ENCODE results near the gene B3GALT4. TPM values are rescaled to one million over a fixed set of nuclear protein-coding genes. Genes with fewer than 3 reads are reported as not detected.
"Not testable (repeated sequence)": the region's sequence is repeated elsewhere in the genome, so short reads cannot be mapped to it uniquely, and the experiment has no call there.

B3GALT4 gene
- total RNA-seq, 2 donors from 2014 or later = 10.1 to 14.2 TPM

DNA sequence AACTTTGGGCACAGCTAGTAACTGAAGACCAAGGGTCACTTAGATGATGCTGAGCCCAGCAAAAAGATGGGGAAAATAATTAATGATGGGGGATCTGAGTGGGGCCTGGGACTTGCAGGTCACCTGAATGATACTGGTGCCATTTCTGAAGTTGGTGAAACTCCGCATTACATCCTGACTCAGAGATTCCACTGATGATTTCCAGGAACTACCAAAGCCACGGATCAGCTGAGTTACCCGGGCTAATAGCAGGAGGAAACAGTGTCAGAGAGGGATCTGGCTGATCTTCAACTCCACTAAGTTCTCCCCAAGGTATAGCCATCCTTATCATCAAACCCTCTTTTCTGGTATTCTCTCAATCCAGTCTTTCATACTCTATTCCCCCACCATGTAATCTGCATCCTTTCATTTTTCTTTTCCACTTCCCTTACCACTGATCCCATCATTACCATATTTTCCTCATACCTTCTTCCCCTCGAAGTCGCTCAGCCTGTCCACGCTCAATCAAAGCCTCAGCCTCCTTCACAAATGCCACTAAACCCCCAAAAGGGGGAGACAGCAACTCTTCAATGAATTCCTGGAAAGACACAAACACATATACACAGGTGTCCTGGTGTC, 25.4 kb upstream of the B3GALT4 start:
- DNase-seq (no peak), ATAC-seq (replicated peaks in 1 of 2) (no peak)
- Mint-ChIP-seq H3K27ac (peak overlapping the region; percentile 54), H3K4me3 (peak overlapping the region in 1 of 2 donors; percentile 94), H3K27me3 (ENCODE audit: low read depth) (no peaks in the 10 kb centered on the region), H3K9me3 (no peaks in the 10 kb centered on the region), H3K36me3 (ENCODE audit: insufficient read depth in 2 of 2) (peaks cover 7 to 18% of the 10 kb centered on the region in 2 donors), H3K4me1 (ENCODE audit: low read depth) (peaks cover 34% of the 10 kb centered on the region)

DNA sequence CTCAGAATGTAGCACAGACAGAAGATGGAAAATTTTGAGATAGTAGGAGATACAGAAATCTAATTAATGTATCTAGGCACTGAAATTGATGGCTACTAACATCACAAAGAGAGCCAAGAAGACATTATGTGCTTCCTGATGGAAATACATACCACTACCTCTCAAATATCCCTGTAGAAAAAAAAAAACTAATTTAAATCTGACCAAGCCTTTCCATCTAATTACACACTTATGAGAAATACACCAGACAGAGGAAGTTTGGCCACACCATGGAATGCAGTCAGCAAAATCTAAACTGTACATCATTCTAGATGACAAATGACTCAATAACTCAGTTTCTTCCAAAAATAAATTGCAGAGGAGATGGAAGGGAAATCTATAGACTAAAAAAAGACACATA, 24.2 kb upstream of the B3GALT4 start:
- no peak for ATAC-seq (replicated peaks in 1 of 2)
- H3K27ac Mint-ChIP-seq = peak overlapping the region; percentile 83
- no peak overlapping the region for H3K4me3 Mint-ChIP-seq
- peaks cover 7 to 18% of the 10 kb centered on the region in 2 donors for H3K36me3 Mint-ChIP-seq (ENCODE audit: insufficient read depth in 2 of 2)
- no peak for DNase-seq
- no peaks in the 10 kb centered on the region for H3K27me3 Mint-ChIP-seq (ENCODE audit: low read depth)
- no peaks in the 10 kb centered on the region for H3K9me3 Mint-ChIP-seq
- H3K4me1 Mint-ChIP-seq (ENCODE audit: low read depth) = peaks cover 34% of the 10 kb centered on the region

DNA sequence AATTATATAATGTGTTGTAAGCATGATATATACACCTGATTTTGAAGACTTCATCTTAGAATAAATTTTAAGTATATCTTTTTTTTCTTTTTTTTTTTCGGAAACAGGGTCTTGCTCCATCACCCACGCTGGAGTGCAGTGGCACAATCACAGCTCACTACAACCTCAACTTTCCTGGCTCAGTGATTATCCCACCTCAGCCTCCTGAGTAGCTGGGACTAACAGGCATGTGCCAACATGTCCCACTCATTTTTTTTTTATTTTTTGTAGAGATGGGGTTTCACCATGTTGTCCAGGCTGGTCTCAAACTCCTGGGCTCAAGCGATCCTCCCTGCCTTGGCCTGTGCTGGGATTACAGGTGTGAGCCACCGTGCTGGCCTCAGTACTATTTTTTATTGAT, 22.3 kb upstream of the B3GALT4 start:
- H3K27me3 Mint-ChIP-seq (ENCODE audit: low read depth) = no peaks in the 10 kb centered on the region
- peaks cover 24% of the 10 kb centered on the region for H3K4me1 Mint-ChIP-seq (ENCODE audit: low read depth)
- no peak overlapping the region for H3K4me3 Mint-ChIP-seq
- ATAC-seq (replicated peaks in 1 of 2) = no peak
- no peak overlapping the region for H3K27ac Mint-ChIP-seq
- H3K9me3 Mint-ChIP-seq = no peaks in the 10 kb centered on the region
- no peak for DNase-seq
- peaks cover 7 to 22% of the 10 kb centered on the region in 2 donors for H3K36me3 Mint-ChIP-seq (ENCODE audit: insufficient read depth in 2 of 2)

DNA sequence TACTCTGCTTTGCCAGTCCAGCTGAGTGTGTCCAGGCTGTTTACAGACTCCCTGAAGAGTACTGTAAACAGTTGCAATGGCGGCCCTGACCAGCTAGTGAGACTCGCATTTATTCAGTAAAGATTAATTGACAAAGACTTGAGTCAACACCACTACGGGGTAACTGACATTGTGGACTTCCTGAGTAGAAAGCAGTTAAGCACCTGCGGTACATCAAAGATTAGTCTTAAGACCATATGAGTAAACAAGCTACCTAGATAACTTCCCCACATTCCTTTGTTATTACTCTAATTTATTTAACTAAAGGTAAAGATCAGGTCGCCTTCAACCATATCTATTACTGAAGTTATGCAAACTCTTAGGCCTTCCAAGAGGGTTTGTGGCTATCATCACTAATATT, 17.9 kb upstream of the B3GALT4 start:
- H3K9me3 Mint-ChIP-seq = no peaks in the 10 kb centered on the region
- no peaks in the 10 kb centered on the region for H3K27me3 Mint-ChIP-seq (ENCODE audit: low read depth)
- ATAC-seq (replicated peaks in 1 of 2) (no peak), DNase-seq (no peak)
- H3K27ac Mint-ChIP-seq = no peak overlapping the region
- H3K36me3 Mint-ChIP-seq (ENCODE audit: insufficient read depth in 2 of 2) = peaks cover 2 to 21% of the 10 kb centered on the region in 2 donors
- H3K4me3 Mint-ChIP-seq = no peak overlapping the region
- no peaks in the 10 kb centered on the region for H3K4me1 Mint-ChIP-seq (ENCODE audit: low read depth)

DNA sequence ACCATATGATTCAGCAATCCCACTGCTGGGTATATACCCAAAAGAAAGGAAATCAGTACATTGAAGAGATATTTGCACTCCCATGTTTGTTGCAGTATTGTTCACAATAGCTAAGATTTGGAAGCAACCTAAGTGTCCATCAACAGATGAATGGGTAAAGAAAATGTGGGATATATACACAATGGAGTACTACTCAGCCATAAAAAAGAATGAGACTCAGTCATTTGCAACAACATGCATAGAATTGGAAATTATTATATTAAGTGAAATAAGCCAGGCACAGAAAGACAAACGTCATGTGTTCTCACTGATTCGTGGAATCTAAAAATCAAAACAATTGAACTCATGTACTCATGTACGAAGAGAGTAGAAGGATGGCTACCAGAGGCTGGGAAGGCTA, 14.4 kb upstream of the B3GALT4 start:
- H3K36me3 Mint-ChIP-seq (ENCODE audit: insufficient read depth in 2 of 2) = peaks cover 2 to 27% of the 10 kb centered on the region in 2 donors
- not testable (repeated sequence) for H3K4me3 Mint-ChIP-seq; H3K4me1 Mint-ChIP-seq (ENCODE audit: low read depth); ATAC-seq (replicated peaks in 1 of 2); DNase-seq; H3K9me3 Mint-ChIP-seq; H3K27me3 Mint-ChIP-seq (ENCODE audit: low read depth); H3K27ac Mint-ChIP-seq

DNA sequence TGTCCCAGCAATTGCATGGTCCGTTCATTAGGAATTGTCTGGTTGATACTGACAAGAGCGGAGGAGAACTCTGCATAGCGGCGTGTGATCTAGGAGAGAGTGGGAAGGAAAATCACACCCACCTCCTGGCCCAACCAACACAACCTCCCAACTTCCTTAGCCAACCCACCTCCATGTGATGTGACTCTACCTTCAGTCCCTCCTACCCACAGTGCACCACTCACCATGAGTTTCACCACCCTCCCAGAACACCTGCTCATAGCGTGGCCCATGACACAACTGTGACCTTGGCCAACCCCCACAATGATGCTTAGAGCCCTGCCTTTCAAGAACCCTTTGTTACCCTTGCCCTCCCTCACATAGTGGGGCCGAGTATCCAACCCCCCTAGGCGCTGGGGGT, 12.9 kb upstream of the B3GALT4 start:
- no peak for ATAC-seq (replicated peaks in 1 of 2)
- peaks cover 2 to 33% of the 10 kb centered on the region in 2 donors for H3K36me3 Mint-ChIP-seq (ENCODE audit: insufficient read depth in 2 of 2)

DNA sequence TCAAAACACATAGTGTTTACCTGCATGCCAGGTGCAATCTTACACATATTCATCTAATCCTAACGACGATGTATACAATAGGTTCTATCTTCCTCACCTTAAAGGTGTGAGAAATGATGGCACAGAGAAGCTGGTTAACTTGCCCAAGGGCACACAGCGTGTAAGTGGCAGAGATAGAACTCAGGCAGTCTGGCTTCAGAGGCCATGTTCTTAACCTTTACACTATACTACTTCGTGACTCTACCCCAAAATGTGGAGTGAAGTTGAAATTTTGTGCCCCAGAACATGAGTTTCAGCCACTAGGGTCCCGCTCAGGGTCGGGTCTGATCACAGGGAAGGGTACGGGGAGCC, 5.8 kb upstream of the B3GALT4 start:
- Mint-ChIP-seq H3K4me3 (peak overlapping the region; percentile 94 to 98), H3K27me3 (ENCODE audit: low read depth) (no peaks in the 10 kb centered on the region), H3K27ac (peak overlapping the region; percentile 98), H3K4me1 (ENCODE audit: low read depth) (peaks cover 55% of the 10 kb centered on the region), H3K9me3 (no peaks in the 10 kb centered on the region), H3K36me3 (ENCODE audit: insufficient read depth in 2 of 2) (peaks cover 28 to 54% of the 10 kb centered on the region in 2 donors)
- no peak for ATAC-seq (replicated peaks in 1 of 2)
- DNase-seq = no peak

More for the DNA sequence above, 12.9 kb upstream of the B3GALT4 start:
- no peak overlapping the region for H3K27ac Mint-ChIP-seq
- H3K9me3 Mint-ChIP-seq = no peaks in the 10 kb centered on the region
- H3K4me3 Mint-ChIP-seq = no peak overlapping the region
- DNase-seq = no peak
- no peaks in the 10 kb centered on the region for H3K4me1 Mint-ChIP-seq (ENCODE audit: low read depth)
- no peaks in the 10 kb centered on the region for H3K27me3 Mint-ChIP-seq (ENCODE audit: low read depth)

DNA sequence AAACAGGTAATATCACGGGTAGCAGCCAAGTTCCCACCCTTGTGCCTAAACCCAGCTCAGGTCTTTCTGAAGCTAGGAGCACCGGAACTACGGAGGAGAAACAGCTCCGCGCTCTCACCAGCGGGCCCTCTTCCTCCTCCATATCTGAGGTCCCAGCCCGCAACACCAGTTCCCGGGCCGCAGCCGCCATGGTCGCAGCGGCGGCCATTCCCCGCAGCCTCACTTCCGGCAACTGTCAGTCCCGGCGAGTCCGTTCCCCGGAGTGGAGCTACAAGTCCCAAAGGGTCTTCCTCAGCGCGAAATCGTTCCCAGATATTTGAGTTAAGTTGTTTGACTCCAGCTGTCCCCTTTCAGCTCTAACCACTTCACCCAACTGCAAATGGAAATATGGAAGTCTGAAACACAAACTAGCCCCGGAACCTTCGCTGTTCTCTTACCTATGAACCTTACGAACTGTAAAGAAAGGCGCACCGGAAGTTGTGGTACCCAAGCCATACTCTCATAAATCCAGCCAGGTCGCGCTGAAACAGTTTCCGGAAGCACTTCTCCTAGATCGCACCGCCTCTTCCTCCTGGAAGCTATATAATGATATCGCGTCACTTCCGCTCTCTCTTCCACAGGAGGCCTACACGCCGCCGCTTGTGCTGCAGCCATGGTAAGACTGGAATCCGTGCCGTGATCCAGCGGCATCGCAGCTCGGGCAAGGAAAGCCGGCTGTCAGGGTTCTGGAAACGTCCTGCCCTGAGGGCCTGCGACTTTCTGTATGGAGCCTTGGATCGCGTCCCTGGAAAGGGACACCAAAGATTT, 5.3 kb upstream of the B3GALT4 start, which contains the start of the genes RPS18 and VPS52:
Gene RPS18, plus strand, starts transcription at position 608 of the 807 bp plus-strand sequence. Its CDS starts 45 bp downstream, at position 653.
Gene VPS52, minus strand, starts transcription at position 409 of the 807 bp plus-strand sequence. Its CDS starts 201 bp downstream, at position 208.
- Mint-ChIP-seq H3K4me3 (peak within 1 kb of the TSS; percentile 94 to 98), H3K36me3 (ENCODE audit: insufficient read depth in 2 of 2) (peaks cover 28 to 54% of the 10 kb centered on the region in 2 donors), H3K9me3 (no peaks in the 10 kb centered on the region), H3K27ac (peak within 1 kb of the TSS; percentile 98), H3K4me1 (ENCODE audit: low read depth) (peaks cover 61% of the 10 kb centered on the region), H3K27me3 (ENCODE audit: low read depth) (no peaks in the 10 kb centered on the region)
- DNase-seq (peak; percentile 91 to 94), ATAC-seq (replicated peaks in 1 of 2) (peak; percentile 91 to 93)

DNA sequence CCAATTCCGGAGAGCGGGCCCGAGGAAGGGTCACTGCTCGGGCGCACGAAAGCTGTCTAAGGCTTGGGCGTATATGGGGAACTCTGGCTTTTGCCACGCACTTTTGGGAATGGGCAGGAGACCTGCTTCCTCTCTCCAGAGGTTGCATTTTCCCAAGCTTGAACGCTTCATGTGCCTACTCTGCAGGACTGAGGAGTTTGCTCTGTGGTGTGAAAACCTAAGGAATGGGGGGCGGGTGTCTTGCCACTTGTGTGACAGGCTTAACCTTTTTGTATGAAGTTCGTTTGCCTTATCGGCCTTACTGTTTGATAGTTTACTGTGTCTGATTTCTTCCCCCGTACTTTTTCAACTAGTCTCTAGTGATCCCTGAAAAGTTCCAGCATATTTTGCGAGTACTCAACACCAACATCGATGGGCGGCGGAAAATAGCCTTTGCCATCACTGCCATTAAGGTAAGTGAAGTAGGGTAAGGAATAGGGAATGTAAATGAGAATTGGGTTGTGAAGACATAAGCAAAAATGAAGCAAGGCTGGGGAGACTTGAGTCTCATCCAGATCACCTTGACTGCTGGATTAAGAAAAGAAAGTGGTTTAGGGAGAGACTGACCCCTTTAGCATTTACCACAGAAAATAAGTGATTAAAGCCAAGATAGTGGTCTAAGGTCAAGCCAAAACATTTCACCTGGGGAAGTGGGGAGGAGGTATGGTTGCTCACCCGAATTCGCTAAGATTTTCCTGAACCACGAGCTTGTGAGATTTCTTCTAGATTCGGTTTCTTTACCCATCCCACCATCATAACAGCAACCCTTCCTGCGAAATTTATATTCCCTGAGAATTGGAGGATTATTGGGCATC, 4.4 kb upstream of the B3GALT4 start:
- peaks cover 66% of the 10 kb centered on the region for H3K4me1 Mint-ChIP-seq (ENCODE audit: low read depth)

DNA sequence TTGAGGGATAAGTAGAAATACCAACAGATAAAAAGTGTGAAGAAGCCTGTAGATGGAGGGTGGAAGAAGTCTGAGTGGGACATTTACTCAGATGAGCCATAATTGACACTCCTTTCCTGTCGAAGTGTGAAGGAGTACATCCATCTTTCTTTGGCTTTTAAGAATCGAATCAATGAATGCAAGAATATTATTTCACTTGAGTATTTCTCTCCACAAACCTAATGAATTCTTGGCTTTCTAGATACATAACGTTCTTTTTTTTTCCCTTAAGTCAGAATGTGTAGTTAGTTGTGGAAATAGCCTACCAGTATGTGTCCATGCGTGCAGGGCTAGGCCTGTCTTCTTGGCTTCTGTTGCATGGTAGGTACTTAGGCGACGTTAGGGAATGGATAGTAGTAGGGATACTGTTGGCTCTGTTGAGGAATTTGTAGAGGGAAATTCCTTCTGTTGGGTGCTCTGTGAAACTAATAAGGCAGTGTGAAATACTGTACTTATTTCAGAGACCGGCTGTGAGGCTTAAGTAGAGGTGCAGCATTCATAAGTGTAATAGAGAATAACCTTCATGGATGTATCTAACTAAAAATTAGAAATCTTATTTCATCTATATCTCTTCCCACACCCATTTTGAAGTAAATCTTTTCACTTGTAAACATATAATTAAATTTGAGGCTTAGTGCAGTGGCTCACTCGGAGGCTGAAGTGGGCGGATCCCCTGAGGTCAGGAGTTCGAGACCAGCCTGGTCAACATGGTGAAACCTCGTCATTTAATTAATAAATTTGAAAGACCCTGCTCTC, 3.6 kb upstream of the B3GALT4 start:
- Mint-ChIP-seq H3K36me3 (ENCODE audit: insufficient read depth in 2 of 2) (peaks cover 28 to 49% of the 10 kb centered on the region in 2 donors), H3K27ac (peak overlapping the region; percentile 98), H3K4me3 (peak overlapping the region; percentile 94 to 98), H3K9me3 (no peaks in the 10 kb centered on the region), H3K4me1 (ENCODE audit: low read depth) (peaks cover 74% of the 10 kb centered on the region), H3K27me3 (ENCODE audit: low read depth) (no peaks in the 10 kb centered on the region)
- DNase-seq (no peak), ATAC-seq (replicated peaks in 1 of 2) (no peak)

More for the DNA sequence above, 4.4 kb upstream of the B3GALT4 start:
- Mint-ChIP-seq H3K27me3 (ENCODE audit: low read depth) (no peaks in the 10 kb centered on the region), H3K4me3 (peak overlapping the region; percentile 94 to 98), H3K36me3 (ENCODE audit: insufficient read depth in 2 of 2) (peaks cover 28 to 55% of the 10 kb centered on the region in 2 donors), H3K9me3 (no peaks in the 10 kb centered on the region), H3K27ac (peak overlapping the region; percentile 98)
- ATAC-seq (replicated peaks in 1 of 2) (peak; percentile 2 to 4), DNase-seq (no peak)

DNA sequence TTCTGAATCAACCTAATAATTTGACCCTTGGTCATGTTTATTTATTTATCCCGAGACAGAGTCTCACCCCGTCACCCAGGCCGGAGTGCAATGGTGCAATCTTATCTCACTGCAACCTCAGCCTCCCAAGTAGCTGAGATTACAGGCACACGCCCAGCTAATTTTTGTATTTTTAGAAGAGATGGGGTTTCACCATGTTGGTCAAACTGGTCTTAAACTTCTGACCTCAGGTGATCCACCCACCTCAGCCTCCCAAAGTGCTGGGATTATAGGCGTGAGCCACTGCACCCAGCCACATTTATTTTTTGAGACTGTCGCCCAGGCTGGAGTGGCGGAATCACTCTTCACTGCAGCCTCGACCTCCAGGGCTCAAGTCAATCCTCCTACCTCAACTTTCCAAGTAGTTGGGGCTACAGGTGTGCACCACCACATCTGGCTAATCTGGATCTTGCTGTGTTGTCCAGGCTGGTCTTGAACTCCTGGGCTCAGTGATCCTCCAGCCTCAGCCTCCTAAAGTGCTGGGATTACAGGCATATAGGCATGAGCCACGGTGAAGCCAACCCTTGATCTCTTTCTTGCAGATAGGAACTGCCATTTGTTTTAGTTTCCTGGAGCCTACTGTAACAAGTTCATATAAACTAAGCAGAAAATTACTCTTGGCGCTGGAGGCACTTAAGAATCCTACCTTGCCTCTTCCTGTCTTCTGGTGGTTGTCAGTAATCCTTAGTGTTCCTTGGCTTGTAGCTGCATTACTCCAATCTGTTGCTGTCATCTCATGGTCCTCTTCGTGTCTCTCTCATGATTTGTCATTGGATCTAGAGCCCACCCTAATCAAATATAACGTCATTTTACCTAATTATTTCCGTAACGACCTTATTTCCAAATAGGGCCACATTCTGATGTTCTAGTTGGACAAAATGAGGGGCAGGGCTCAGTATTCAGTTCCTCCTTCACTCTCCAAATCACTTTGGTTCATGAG, 2.7 kb upstream of the B3GALT4 start:
- DNase-seq (no peak), ATAC-seq (replicated peaks in 1 of 2) (no peak)
- Mint-ChIP-seq H3K9me3 (no peaks in the 10 kb centered on the region), H3K27me3 (ENCODE audit: low read depth) (no peaks in the 10 kb centered on the region), H3K4me1 (ENCODE audit: low read depth) (peaks cover 81% of the 10 kb centered on the region), H3K4me3 (peak overlapping the region; percentile 94 to 98), H3K27ac (peak overlapping the region; percentile 98), H3K36me3 (ENCODE audit: insufficient read depth in 2 of 2) (peaks cover 28 to 49% of the 10 kb centered on the region in 2 donors)

Data from activated T-cell treated with anti-CD3 and anti-CD28 coated beads, Interleukin-2, amount 50 U/mL, for 72 hours (primary cell).